Activated CD4-positive, alpha-beta memory T cell treated with anti-CD3 and anti-CD28 coated beads, Interleukin-2, amount 10 ng/mL, durations not matched to agents 7 days and 5 days (primary cell): ENCODE measurements around the gene MYO5C. TPM values are rescaled to one million over a fixed set of nuclear protein-coding genes. Genes with fewer than 3 reads are reported as not detected.

Experiments
- CTCF ChIA-PET: fragments of 350-600 bp; sonication (Branson Sonifier 250); formaldehyde crosslinking; loops from one replicate; lab custom pipeline; 2021; ENCODE audit warnings: antibody characterized with exemption, inconsistent platforms; lab: Charles Lee
- POLR2A ChIA-PET: fragments of 350-600 bp; sonication (Branson Sonifier 250); formaldehyde crosslinking; loops from one replicate; lab custom pipeline; 2021; ENCODE audit warnings: antibody characterized with exemption; lab: Charles Lee
- DNase-seq: peaks from one replicate; pipeline ENCODE4 v3.0.0-alpha.2; 2020
- H3K27ac Mint-ChIP-seq: one replicate; pipeline ENCODE4 v1.8.0; 2021; ENCODE audit warnings: mild to moderate bottlenecking, mixed read lengths
- H3K27me3 Mint-ChIP-seq: one replicate; pipeline ENCODE4 v1.8.0; 2021; ENCODE audit warnings: mixed read lengths
- H3K36me3 Mint-ChIP-seq: one replicate; pipeline ENCODE4 v1.8.0; 2021; ENCODE audit warnings: low read depth, mixed read lengths
- H3K4me1 Mint-ChIP-seq: one replicate; pipeline ENCODE4 v1.8.0; 2021; ENCODE audit warnings: mixed read lengths
- H3K4me3 Mint-ChIP-seq: one replicate; pipeline ENCODE4 v1.8.0; 2021; ENCODE audit warnings: mild to moderate bottlenecking, mixed read lengths
- H3K9me3 Mint-ChIP-seq: one replicate; pipeline ENCODE4 v1.8.0; 2021; ENCODE audit warnings: mixed read lengths
- total RNA-seq, 2 experiments: library from RNA; stranded (reverse); gene quantifications; one replicate each; pipeline ENCODE4 v1.2.3, GENCODE V29; 2021

MYO5C gene
- total RNA-seq, 2 experiments from 2014 or later: 1.3 to 1.4 TPM

GRCh38 chr15:52159645-52160044 is 136.0 kb downstream of the MYO5C start:
- H3K36me3 Mint-ChIP-seq: peaks cover 21% of the 10 kb centered on the region
- H3K9me3 Mint-ChIP-seq: no peaks in the 10 kb centered on the region
- POLR2A ChIA-PET: no interaction called here
- no peak overlapping the region for H3K27ac Mint-ChIP-seq
- H3K4me3 Mint-ChIP-seq: no peak overlapping the region
- no peaks in the 10 kb centered on the region for H3K27me3 Mint-ChIP-seq
- no peak for DNase-seq
- CTCF ChIA-PET: interaction anchor here (1.1 to 1.9 kb wide), 3 partner anchors 21 to 49 kb away, joined by 3 to 4 read pairs (median 3); no protein-coding TSS in a partner anchor
- peaks cover 3% of the 10 kb centered on the region for H3K4me1 Mint-ChIP-seq

GRCh38 chr15:52158084-52158765 is 137.4 kb downstream of the MYO5C start:
- peaks cover 19% of the 10 kb centered on the region for H3K36me3 Mint-ChIP-seq
- H3K9me3 Mint-ChIP-seq: no peaks in the 10 kb centered on the region
- DNase-seq: no peak
- H3K27ac Mint-ChIP-seq: no peak overlapping the region
- POLR2A ChIA-PET: interaction anchor here (2.0 kb wide), 1 partner anchor 21 kb away, joined by 8 read pairs; no protein-coding TSS in a partner anchor
- CTCF ChIA-PET: interaction anchor here (1.8 to 1.9 kb wide), 2 partner anchors 19 to 69 kb away, joined by 4 to 5 read pairs; no protein-coding TSS in a partner anchor
- H3K4me1 Mint-ChIP-seq: peaks cover 1% of the 10 kb centered on the region
- H3K27me3 Mint-ChIP-seq: no peaks in the 10 kb centered on the region
- no peak overlapping the region for H3K4me3 Mint-ChIP-seq

- Mint-ChIP-seq H3K36me3 (peaks cover 9% of the 10 kb centered on the region), H3K4me1 (no peaks in the 10 kb centered on the region), H3K27ac (no peak overlapping the region), H3K4me3 (no peak overlapping the region), H3K9me3 (no peaks in the 10 kb centered on the region), H3K27me3 (no peaks in the 10 kb centered on the region)
- ChIA-PET CTCF (interaction anchor here (1.4 kb wide), 1 partner anchor 53 kb away, joined by 4 read pairs; no protein-coding TSS in a partner anchor), POLR2A (interaction anchor here (0.9 kb wide), 1 partner anchor 23 kb away, joined by 4 read pairs; no protein-coding TSS in a partner anchor)
- DNase-seq: no peak
These were observed 139.7 kb downstream of the MYO5C start for GRCh38 chr15:52155878-52156277.

- H3K4me1 Mint-ChIP-seq: no peaks in the 10 kb centered on the region
- no peak overlapping the region for H3K4me3 Mint-ChIP-seq
- peaks cover 8% of the 10 kb centered on the region for H3K36me3 Mint-ChIP-seq
- no peaks in the 10 kb centered on the region for H3K9me3 Mint-ChIP-seq
- no peak overlapping the region for H3K27ac Mint-ChIP-seq
- ChIA-PET POLR2A (interaction anchor here (0.9 kb wide), 1 partner anchor 24 kb away, joined by 4 read pairs; no protein-coding TSS in a partner anchor), CTCF (interaction anchor here (1.4 kb wide), 1 partner anchor 53 kb away, joined by 4 read pairs; no protein-coding TSS in a partner anchor)
- H3K27me3 Mint-ChIP-seq: no peaks in the 10 kb centered on the region
- no peak for DNase-seq
These were observed 140.4 kb downstream of the MYO5C start for GRCh38 chr15:52154896-52155865.

- ChIA-PET CTCF (interaction anchor here (1.3 to 2.9 kb wide), 2 partner anchors 15 to 75 kb away, joined by 3 to 9 read pairs; no protein-coding TSS in a partner anchor), POLR2A (no interaction called here)
- H3K9me3 Mint-ChIP-seq: no peaks in the 10 kb centered on the region
- no peak overlapping the region for H3K27ac Mint-ChIP-seq
- DNase-seq: no peak
- H3K27me3 Mint-ChIP-seq: no peaks in the 10 kb centered on the region
- H3K4me3 Mint-ChIP-seq: no peak overlapping the region
- peaks cover 12% of the 10 kb centered on the region for H3K36me3 Mint-ChIP-seq
- H3K4me1 Mint-ChIP-seq: no peaks in the 10 kb centered on the region
These were observed 141.4 kb downstream of the MYO5C start for GRCh38 chr15:52153900-52154895.

- DNase-seq: no peak
- Mint-ChIP-seq H3K27ac (no peak overlapping the region), H3K36me3 (peaks cover 21% of the 10 kb centered on the region), H3K4me3 (no peak overlapping the region), H3K4me1 (no peaks in the 10 kb centered on the region), H3K9me3 (no peaks in the 10 kb centered on the region), H3K27me3 (no peaks in the 10 kb centered on the region)
- ChIA-PET CTCF (no interaction called here), POLR2A (no interaction called here)
These were observed 144.3 kb downstream of the MYO5C start for GRCh38 chr15:52151353-52151752.

GRCh38 chr15:52150871-52151270 is 144.7 kb downstream of the MYO5C start:
- no peaks in the 10 kb centered on the region for H3K27me3 Mint-ChIP-seq
- H3K36me3 Mint-ChIP-seq: peaks cover 25% of the 10 kb centered on the region
- CTCF ChIA-PET: no interaction called here
- DNase-seq: no peak
- POLR2A ChIA-PET: no interaction called here
- H3K4me1 Mint-ChIP-seq: no peaks in the 10 kb centered on the region
- H3K9me3 Mint-ChIP-seq: no peaks in the 10 kb centered on the region
- no peak overlapping the region for H3K4me3 Mint-ChIP-seq
- no peak overlapping the region for H3K27ac Mint-ChIP-seq

- Mint-ChIP-seq H3K4me3 (no peak overlapping the region), H3K27ac (no peak overlapping the region), H3K36me3 (peaks cover 27% of the 10 kb centered on the region), H3K27me3 (no peaks in the 10 kb centered on the region), H3K4me1 (no peaks in the 10 kb centered on the region), H3K9me3 (no peaks in the 10 kb centered on the region)
- no peak for DNase-seq
- POLR2A ChIA-PET: no interaction called here
- CTCF ChIA-PET: no interaction called here
These were observed 145.4 kb downstream of the MYO5C start for GRCh38 chr15:52150043-52150825.

GRCh38 chr15:52148403-52148802 is 147.2 kb downstream of the MYO5C start:
- H3K4me1 Mint-ChIP-seq: no peaks in the 10 kb centered on the region
- DNase-seq: no peak
- H3K27me3 Mint-ChIP-seq: no peaks in the 10 kb centered on the region
- peaks cover 27% of the 10 kb centered on the region for H3K36me3 Mint-ChIP-seq
- no peak overlapping the region for H3K27ac Mint-ChIP-seq
- ChIA-PET CTCF (interaction anchor here (1.4 kb wide), 1 partner anchor 9 kb away, joined by 3 read pairs; no protein-coding TSS in a partner anchor), POLR2A (no interaction called here)
- H3K9me3 Mint-ChIP-seq: no peaks in the 10 kb centered on the region
- H3K4me3 Mint-ChIP-seq: no peak overlapping the region

- H3K4me1 Mint-ChIP-seq: no peaks in the 10 kb centered on the region
- H3K27ac Mint-ChIP-seq: no peak overlapping the region
- CTCF ChIA-PET: no interaction called here
- H3K27me3 Mint-ChIP-seq: no peaks in the 10 kb centered on the region
- DNase-seq: no peak
- H3K9me3 Mint-ChIP-seq: no peaks in the 10 kb centered on the region
- POLR2A ChIA-PET: interaction anchor here (1.3 kb wide), 1 partner anchor 32 kb away, joined by 3 read pairs; no protein-coding TSS in a partner anchor
- H3K4me3 Mint-ChIP-seq: no peak overlapping the region
- H3K36me3 Mint-ChIP-seq: peaks cover 27% of the 10 kb centered on the region
These were observed 148.8 kb downstream of the MYO5C start for GRCh38 chr15:52146776-52147175.

GRCh38 chr15:52146261-52146660 is 149.3 kb downstream of the MYO5C start:
- Mint-ChIP-seq H3K4me1 (no peaks in the 10 kb centered on the region), H3K27ac (no peak overlapping the region), H3K9me3 (no peaks in the 10 kb centered on the region), H3K4me3 (no peak overlapping the region), H3K36me3 (peaks cover 30% of the 10 kb centered on the region), H3K27me3 (no peaks in the 10 kb centered on the region)
- ChIA-PET POLR2A (interaction anchor here (1.3 kb wide), 1 partner anchor 33 kb away, joined by 3 read pairs; no protein-coding TSS in a partner anchor), CTCF (no interaction called here)
- no peak for DNase-seq
